ENCODE results near the gene KRTAP17-1.

DNA sequence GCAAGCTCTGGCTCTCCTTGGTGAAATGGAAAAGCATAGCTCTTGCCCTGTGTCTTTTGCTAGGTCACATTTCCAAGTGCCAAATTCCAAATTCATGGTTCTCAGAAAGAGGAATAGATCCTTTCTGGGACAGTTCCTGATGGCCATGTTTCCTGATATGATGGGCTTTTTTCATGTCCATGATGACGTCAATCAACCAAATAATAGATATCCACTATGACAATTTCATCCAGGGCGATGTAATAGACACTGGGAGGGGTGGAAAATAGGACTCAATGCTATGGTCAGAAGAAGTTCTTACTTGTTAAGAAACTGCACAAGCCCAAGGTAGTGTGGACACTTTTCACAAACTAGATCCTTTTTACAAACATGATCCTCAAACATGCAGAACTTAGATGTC is 35.7 kb upstream of the KRTAP17-1 start:
- no peak for TF ChIP-seq CTCF (IDR thresholded peaks at IDR 0.05; ENCODE audit: poor library complexity, severe bottlenecking)
- no peak for TF ChIP-seq MXI1 (conservative IDR thresholded peaks at IDR 0.05; ENCODE audit: poor library complexity, severe bottlenecking)
- no peak for TF ChIP-seq POLR2AphosphoS5 (IDR thresholded peaks at IDR 0.05)
